HG03571 (cell line): ENCODE data around the gene RNF19B.
A peak's percentile ranks its signal among the peaks of the same experiment; 100 is the strongest.

Source experiments
- ATAC-seq: cut with Tn5 transposase; IDR thresholded peaks from one replicate; pipeline ENCODE4 v1.9.1; 2021; ENCODE audit not compliant: unreplicated experiment

Gene RNF19B

GRCh38 chr1:32969566-32969965 is 5.0 kb upstream of the RNF19B start:
- no peak for ATAC-seq

- no peak for ATAC-seq
These were observed 3.4 kb upstream of the RNF19B start for GRCh38 chr1:32967888-32968568.

- ATAC-seq: no peak
These were observed 2.3 kb upstream of the RNF19B start for GRCh38 chr1:32966900-32967299.

- ATAC-seq: no peak
These were observed 690 bp upstream of the RNF19B start for GRCh38 chr1:32965251-32965747.

- ATAC-seq: peak; percentile 16
These were observed 706 bp downstream of the RNF19B start for GRCh38 chr1:32963746-32964460.

- ATAC-seq: no peak
These were observed 2.2 kb downstream of the RNF19B start for GRCh38 chr1:32962248-32962896.

- ATAC-seq: no peak
These were observed 3.7 kb downstream of the RNF19B start for GRCh38 chr1:32960819-32961355.

- ATAC-seq: no peak
These were observed 4.3 kb downstream of the RNF19B start for GRCh38 chr1:32960342-32960741.

- no peak for ATAC-seq
These were observed 5.8 kb downstream of the RNF19B start for GRCh38 chr1:32958827-32959226.

- ATAC-seq: no peak
These were observed 7.6 kb downstream of the RNF19B start for GRCh38 chr1:32957017-32957416.

- no peak for ATAC-seq
These were observed 10.4 kb downstream of the RNF19B start for GRCh38 chr1:32954168-32954567.

- ATAC-seq: no peak
These were observed 11.1 kb downstream of the RNF19B start for GRCh38 chr1:32953495-32953894.

GRCh38 chr1:32949519-32949918 is 15.1 kb downstream of the RNF19B start:
- no peak for ATAC-seq

- no peak for ATAC-seq
These were observed 15.7 kb downstream of the RNF19B start for GRCh38 chr1:32948905-32949304.

GRCh38 chr1:32948390-32948722 is 16.3 kb downstream of the RNF19B start:
- no peak for ATAC-seq

GRCh38 chr1:32947669-32948389 is 16.8 kb downstream of the RNF19B start:
- ATAC-seq: no peak

- no peak for ATAC-seq
These were observed 18.2 kb downstream of the RNF19B start for GRCh38 chr1:32946413-32946812.

- ATAC-seq: no peak
These were observed 20.4 kb downstream of the RNF19B start for GRCh38 chr1:32944180-32944579.

GRCh38 chr1:32939655-32940371 is 24.8 kb downstream of the RNF19B start:
- no peak for ATAC-seq

- ATAC-seq: no peak
These were observed 27.5 kb downstream of the RNF19B start for GRCh38 chr1:32937061-32937460.

- no peak for ATAC-seq
These were observed 30.1 kb downstream of the RNF19B start for GRCh38 chr1:32934535-32934934.
